HEK293T (cell line): ENCODE results near the gene TMEM150B.

Experiments used
- CTBP1 ChIP-seq: fragments of 450-650 bp; IDR thresholded peaks from 2 replicates; pipeline ENCODE4 v1.6.1; 2016; ENCODE audit warnings: borderline replicate concordance
- ELF4 ChIP-seq: fragments of 450-650 bp; IDR thresholded peaks from 2 replicates; pipeline ENCODE4 v1.6.1; 2017; ENCODE audit warnings: antibody characterized with exemption
- FOXM1 ChIP-seq: fragments of 450-650 bp; IDR thresholded peaks from 2 replicates; pipeline ENCODE4 v1.6.1; 2017; ENCODE audit warnings: mild to moderate bottlenecking, borderline replicate concordance
- HDGF ChIP-seq: fragments of 450-650 bp; IDR thresholded peaks from 2 replicates; pipeline ENCODE4 v1.6.1; 2017; ENCODE audit warnings: antibody characterized with exemption, borderline replicate concordance
- SP1 ChIP-seq: fragments of 450-650 bp; IDR thresholded peaks from 2 replicates; pipeline ENCODE4 v1.6.1; 2017
- SUZ12 ChIP-seq: fragments of 450-650 bp; IDR thresholded peaks from 2 replicates; pipeline ENCODE4 v1.6.1; 2016; ENCODE audit warnings: mild to moderate bottlenecking

GRCh38 chr19:55303477-55303876 lies 21.7 kb downstream of the TMEM150B start:
- TF ChIP-seq SUZ12: no peak
- TF ChIP-seq SP1: no peak
- TF ChIP-seq HDGF: no peak
- TF ChIP-seq FOXM1: no peak
- no peak for TF ChIP-seq CTBP1
- no peak for TF ChIP-seq ELF4
